ENCODE data around the gene C4orf36.
A peak's percentile ranks its signal among the peaks of the same experiment; 100 is the strongest.
"Not testable (repeated sequence)": the region's sequence is repeated elsewhere in the genome, so short reads cannot be mapped to it uniquely, and the experiment has no call there.

C4orf36 gene

DNA sequence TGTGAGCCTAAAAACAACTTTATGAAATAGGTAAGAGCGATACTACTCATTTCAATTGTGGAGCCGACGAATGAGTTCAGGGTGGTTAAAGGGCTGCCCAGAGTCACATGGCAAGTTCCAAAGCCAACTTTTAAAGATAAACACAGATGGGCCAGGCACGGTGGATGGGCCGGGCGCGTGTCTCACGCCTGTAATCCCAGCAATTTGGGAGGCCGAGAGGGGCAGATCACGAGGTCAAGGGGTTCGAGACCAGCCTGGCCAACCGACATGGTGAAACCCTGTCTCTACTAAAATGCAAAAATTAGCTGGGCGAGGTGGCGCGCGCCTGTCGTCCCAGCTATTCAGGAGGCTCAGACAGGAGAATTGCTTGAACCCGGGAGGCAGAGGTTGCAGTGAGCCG lies 914 bp upstream of the C4orf36 start:
- no peak overlapping the region for H3K27ac Mint-ChIP-seq
- H3K4me3 Mint-ChIP-seq, result peak overlapping the region; percentile 78
- no peaks in the 10 kb centered on the region for H3K9me3 Mint-ChIP-seq
- peaks cover 5% of the 10 kb centered on the region for H3K4me1 Mint-ChIP-seq
- H3K27me3 Mint-ChIP-seq, result peaks cover 23% of the 10 kb centered on the region
- H3K36me3 Mint-ChIP-seq, result peaks cover 3% of the 10 kb centered on the region

DNA sequence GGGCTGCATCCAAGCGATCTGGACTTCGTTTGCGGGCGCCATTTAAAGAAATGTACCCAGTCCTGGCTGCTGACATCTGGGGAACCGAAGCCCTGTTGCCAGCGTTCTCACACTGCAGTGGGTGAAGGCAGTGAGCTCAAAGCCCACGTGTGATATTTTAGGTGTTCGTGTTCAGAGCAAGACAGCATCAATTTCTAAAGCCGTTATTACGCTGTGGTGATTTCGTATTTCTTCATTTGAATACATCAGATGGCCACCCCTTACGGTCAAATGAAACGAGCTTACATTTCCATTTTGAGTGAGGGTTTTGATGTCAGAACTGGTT lies 376 bp upstream of the C4orf36 start:
- peaks cover 5% of the 10 kb centered on the region for H3K4me1 Mint-ChIP-seq
- no peak overlapping the region for H3K27ac Mint-ChIP-seq

DNA sequence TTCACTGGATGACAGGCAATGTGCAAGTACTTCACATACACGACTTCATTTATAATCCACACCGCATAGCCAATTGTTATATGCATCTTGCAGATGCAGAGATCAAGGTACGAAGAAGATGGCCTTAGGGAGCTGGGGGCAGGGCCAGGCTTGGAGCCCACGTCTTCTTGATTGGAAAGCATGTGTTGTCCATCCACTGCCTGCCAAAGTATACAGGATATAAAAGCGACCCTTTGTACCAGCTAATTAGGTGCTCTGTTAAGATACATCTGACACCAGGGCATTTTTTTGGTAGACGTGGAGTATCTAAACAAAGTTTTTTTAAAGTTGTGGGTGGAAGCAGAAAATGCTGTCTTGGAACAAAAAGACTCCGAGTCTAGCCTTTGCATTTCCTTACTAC lies 1.4 kb downstream of the C4orf36 start:
- no peak overlapping the region for H3K27ac Mint-ChIP-seq
- H3K36me3 Mint-ChIP-seq, result peaks cover 5% of the 10 kb centered on the region
- H3K4me1 Mint-ChIP-seq, result peaks cover 5% of the 10 kb centered on the region
- no peaks in the 10 kb centered on the region for H3K9me3 Mint-ChIP-seq
- peak overlapping the region; percentile 83 for H3K4me3 Mint-ChIP-seq
- peaks cover 24% of the 10 kb centered on the region for H3K27me3 Mint-ChIP-seq

More for the DNA sequence above, 376 bp upstream of the C4orf36 start:
- Mint-ChIP-seq H3K4me3 (peak overlapping the region; percentile 78), H3K9me3 (no peaks in the 10 kb centered on the region), H3K36me3 (peaks cover 5% of the 10 kb centered on the region), H3K27me3 (peaks cover 24% of the 10 kb centered on the region)

- Mint-ChIP-seq H3K9me3 (peaks cover 7% of the 10 kb centered on the region), H3K27me3 (no peaks in the 10 kb centered on the region), H3K27ac (no peak overlapping the region), H3K4me3 (no peak overlapping the region), H3K36me3 (peaks cover 2% of the 10 kb centered on the region), H3K4me1 (no peaks in the 10 kb centered on the region)
Observed at GRCh38 chr4:86879641-86880040, 12.6 kb downstream of the C4orf36 start.

DNA sequence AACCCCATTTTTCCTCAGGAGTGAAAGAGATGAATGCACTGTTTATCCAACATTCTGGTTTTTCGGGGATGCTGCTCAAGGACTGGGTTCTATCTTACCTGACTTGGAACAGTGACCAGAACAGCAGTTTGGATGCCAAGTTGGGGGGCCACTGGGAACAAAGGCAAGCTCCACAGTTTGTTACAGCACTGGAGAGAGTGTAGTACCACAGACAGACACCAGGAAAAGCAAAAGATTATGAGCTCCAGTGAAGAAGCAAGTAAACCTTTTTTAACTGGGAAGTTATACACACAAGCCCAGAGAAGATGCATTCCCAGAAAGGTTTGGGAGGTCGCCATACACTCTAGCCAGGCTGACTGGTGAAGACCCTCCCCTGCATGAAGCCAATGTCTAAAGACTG lies 13.6 kb downstream of the C4orf36 start:
- Mint-ChIP-seq H3K27me3 (no peaks in the 10 kb centered on the region), H3K4me3 (no peak overlapping the region)

DNA sequence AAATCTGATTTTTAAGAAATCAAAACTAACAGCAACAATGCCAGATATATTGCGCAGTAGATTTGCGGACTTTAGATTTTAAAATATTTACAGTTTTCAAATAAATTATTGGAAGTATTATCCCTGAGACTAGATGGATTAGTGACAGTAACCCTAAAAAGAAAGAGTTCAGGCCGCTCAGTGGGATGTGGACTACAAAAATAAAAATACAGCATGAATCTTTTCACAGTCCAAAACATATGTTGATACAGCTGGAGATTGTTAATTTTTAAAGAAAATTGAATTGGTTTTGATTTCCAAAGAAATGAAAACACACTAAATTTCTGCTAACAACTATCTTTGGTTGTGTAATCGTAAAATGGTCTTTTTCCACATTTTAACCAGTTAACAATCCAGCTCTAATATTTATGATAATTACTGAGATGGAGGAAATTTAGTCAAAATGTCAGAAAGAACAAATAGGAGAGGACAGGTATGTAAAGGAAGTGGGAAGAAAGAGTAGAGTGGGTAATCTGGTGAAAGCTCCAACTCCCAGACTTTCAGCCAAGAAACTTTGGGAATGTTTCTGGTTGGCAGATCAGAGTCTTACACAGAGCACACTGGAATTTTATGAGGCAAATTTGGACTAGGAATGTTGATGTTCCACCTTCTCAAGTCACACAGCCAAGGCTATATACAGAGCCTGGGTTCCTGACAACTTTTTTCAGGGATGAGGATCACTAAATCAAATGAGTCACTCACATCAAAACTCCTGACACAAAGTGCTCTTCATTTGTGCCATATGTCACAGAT lies 15.1 kb downstream of the C4orf36 start:
- Mint-ChIP-seq H3K27ac (no peak overlapping the region), H3K4me3 (no peak overlapping the region), H3K36me3 (peaks cover 2% of the 10 kb centered on the region), H3K27me3 (no peaks in the 10 kb centered on the region), H3K9me3 (peaks cover 7% of the 10 kb centered on the region), H3K4me1 (no peaks in the 10 kb centered on the region)

More for the DNA sequence above, 13.6 kb downstream of the C4orf36 start:
- Mint-ChIP-seq H3K4me1 (no peaks in the 10 kb centered on the region), H3K9me3 (peaks cover 7% of the 10 kb centered on the region), H3K27ac (no peak overlapping the region), H3K36me3 (peaks cover 2% of the 10 kb centered on the region)

DNA sequence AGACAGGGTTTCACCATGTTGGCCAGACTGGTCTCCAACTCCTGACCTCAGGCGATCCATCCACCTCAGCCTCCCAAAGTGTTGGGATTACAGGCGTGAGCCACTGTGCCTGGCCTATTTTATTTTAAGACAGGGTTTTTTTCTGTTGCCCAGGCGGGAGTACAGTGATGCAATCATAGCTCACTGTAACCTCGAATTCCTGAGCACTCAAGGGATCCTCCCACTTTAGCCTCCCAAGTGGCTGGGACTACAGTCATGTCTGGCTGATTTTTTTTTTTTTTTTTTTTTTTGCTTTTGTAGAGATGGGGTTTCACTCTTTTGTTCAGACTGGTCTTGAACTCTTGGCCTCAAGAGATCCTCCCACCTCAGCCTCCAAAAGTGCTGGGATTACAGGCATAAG lies 16.8 kb downstream of the C4orf36 start:
- H3K27ac Mint-ChIP-seq, H3K4me1 Mint-ChIP-seq, H3K36me3 Mint-ChIP-seq, H3K4me3 Mint-ChIP-seq, H3K27me3 Mint-ChIP-seq, H3K9me3 Mint-ChIP-seq: not testable (repeated sequence)

DNA sequence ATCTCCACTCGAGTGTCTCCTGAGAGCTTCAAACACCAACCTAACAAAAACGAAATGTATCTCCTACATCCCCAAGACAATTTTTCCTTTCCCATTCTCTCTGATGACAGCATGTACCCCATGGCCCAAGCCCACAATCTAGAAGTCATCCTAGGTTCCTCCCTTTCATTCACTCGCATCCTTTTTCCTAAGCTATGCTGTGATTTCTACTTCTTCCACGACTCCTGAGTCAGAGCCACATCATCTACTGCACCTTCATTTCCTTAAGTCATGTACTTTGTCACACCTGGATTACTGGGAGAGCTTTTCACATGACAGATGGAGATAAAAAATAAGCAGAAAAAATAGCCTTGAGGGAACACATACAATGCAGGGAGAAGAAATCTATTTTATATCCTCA lies 20.1 kb downstream of the C4orf36 start:
- H3K27ac Mint-ChIP-seq, result no peak overlapping the region
- H3K27me3 Mint-ChIP-seq, result no peaks in the 10 kb centered on the region

DNA sequence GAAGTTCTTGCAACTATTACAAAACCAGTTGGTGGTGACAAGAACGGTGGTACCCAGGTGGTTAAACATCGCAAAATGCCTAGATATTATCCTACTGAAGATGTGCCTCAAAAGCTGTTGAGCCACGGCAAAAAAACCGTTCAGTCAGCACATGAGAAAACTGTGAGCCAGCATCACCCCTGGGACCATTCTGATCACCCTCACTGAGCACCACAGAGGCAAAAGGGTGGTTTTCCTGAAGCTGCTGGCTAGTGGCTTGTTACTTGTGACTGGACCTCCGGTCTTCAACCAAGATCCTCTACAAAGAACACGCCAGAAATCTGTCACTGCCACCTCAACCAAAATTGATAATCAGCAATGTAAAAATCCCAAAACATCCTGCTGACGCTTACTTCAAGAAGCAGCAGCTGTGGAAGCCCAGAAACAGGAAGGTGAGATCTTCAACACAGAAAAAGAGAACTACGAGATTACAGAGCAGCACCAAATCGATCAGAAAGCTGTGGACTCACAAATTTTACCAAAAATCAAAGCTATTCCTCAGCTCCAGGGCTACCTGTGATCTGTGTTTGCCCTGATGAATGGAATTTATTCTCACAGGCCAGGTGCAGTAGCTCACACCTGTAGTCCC lies 21.7 kb downstream of the C4orf36 start:
- Mint-ChIP-seq H3K36me3 (no peaks in the 10 kb centered on the region), H3K4me3 (no peak overlapping the region), H3K9me3 (no peaks in the 10 kb centered on the region), H3K27me3 (no peaks in the 10 kb centered on the region), H3K4me1 (no peaks in the 10 kb centered on the region), H3K27ac (no peak overlapping the region)

More for the DNA sequence above, 20.1 kb downstream of the C4orf36 start:
- H3K4me1 Mint-ChIP-seq, result no peaks in the 10 kb centered on the region
- no peak overlapping the region for H3K4me3 Mint-ChIP-seq
- no peaks in the 10 kb centered on the region for H3K9me3 Mint-ChIP-seq
- no peaks in the 10 kb centered on the region for H3K36me3 Mint-ChIP-seq

- Mint-ChIP-seq H3K36me3 (no peaks in the 10 kb centered on the region), H3K4me3 (no peak overlapping the region), H3K27ac (no peak overlapping the region), H3K4me1 (no peaks in the 10 kb centered on the region), H3K9me3 (no peaks in the 10 kb centered on the region), H3K27me3 (no peaks in the 10 kb centered on the region)
Observed at GRCh38 chr4:86857341-86858052, 34.7 kb downstream of the C4orf36 start.

- Mint-ChIP-seq H3K27me3 (no peaks in the 10 kb centered on the region), H3K27ac (no peak overlapping the region), H3K9me3 (no peaks in the 10 kb centered on the region), H3K4me3 (no peak overlapping the region), H3K4me1 (no peaks in the 10 kb centered on the region), H3K36me3 (no peaks in the 10 kb centered on the region)
Observed at GRCh38 chr4:86856896-86857295, 35.3 kb downstream of the C4orf36 start.

DNA sequence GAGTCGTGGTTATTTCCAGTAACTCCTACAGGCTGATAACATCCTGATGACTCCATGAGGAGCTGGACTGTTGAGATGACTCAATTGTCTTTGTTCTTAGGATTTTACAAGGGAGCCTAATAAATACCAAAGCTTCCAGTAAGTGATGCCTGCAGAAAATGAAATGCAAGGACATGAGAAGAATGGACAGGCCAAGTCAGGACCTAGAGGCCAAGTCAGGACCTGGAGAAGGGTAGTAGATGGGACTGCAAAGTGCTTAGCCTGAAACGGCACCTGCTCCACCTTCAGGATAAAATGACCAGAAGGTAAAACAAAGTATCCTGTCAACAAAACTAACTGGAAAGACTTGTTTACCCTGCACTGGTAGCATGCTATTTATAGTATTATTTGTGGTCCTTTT lies 36.6 kb downstream of the C4orf36 start:
- Mint-ChIP-seq H3K4me1 (no peaks in the 10 kb centered on the region), H3K4me3 (no peak overlapping the region), H3K9me3 (no peaks in the 10 kb centered on the region), H3K36me3 (no peaks in the 10 kb centered on the region), H3K27me3 (no peaks in the 10 kb centered on the region), H3K27ac (no peak overlapping the region)

DNA sequence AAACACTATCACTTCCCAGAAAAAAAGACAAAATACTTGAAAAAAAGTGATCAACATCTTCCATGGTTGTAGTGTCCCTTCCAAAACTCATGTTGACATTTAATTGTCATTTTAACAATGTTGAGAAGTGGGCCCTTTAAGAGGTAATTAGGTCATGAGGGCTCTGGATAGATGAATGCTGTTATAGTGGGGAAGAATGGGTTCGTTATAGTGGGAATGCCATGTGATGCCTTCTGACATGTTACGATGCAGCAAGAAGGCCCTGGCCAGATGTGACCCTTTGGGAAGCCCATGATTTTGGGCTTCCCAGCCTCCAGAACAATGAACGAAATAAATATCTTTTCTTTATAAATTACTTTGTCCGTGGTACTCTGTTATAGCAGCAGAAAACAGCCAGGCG lies 39.0 kb downstream of the C4orf36 start:
- H3K27me3 Mint-ChIP-seq, result peaks cover 1% of the 10 kb centered on the region
- H3K4me3 Mint-ChIP-seq, result no peak overlapping the region
- H3K27ac Mint-ChIP-seq, result no peak overlapping the region
- H3K9me3 Mint-ChIP-seq, result no peaks in the 10 kb centered on the region
- no peaks in the 10 kb centered on the region for H3K36me3 Mint-ChIP-seq
- no peaks in the 10 kb centered on the region for H3K4me1 Mint-ChIP-seq

GRCh38 chr4:86848732-86849619 lies 43.2 kb downstream of the C4orf36 start, which contains the start of gene SLC10A6:
Gene SLC10A6, minus strand, starts transcription at chr4:86849384. Its CDS starts 269 bp downstream, at chr4:86849115.
- H3K9me3 Mint-ChIP-seq, result no peaks in the 10 kb centered on the region
- peaks cover 3% of the 10 kb centered on the region for H3K27me3 Mint-ChIP-seq
- no peaks in the 10 kb centered on the region for H3K36me3 Mint-ChIP-seq
- no peak within 1 kb of the TSS for H3K4me3 Mint-ChIP-seq
- H3K4me1 Mint-ChIP-seq, result no peaks in the 10 kb centered on the region
- no peak within 1 kb of the TSS for H3K27ac Mint-ChIP-seq

- no peaks in the 10 kb centered on the region for H3K9me3 Mint-ChIP-seq
- no peaks in the 10 kb centered on the region for H3K4me1 Mint-ChIP-seq
- H3K4me3 Mint-ChIP-seq, result no peak overlapping the region
- no peaks in the 10 kb centered on the region for H3K36me3 Mint-ChIP-seq
- no peak overlapping the region for H3K27ac Mint-ChIP-seq
- peaks cover 3% of the 10 kb centered on the region for H3K27me3 Mint-ChIP-seq
Observed at GRCh38 chr4:86848136-86848535, 44.1 kb downstream of the C4orf36 start.

Data from activated naive CD4-positive, alpha-beta T cell treated with anti-CD3 and anti-CD28 coated beads, Interleukin-2, amount 50 U/mL, for 24 hours (primary cell).